Mesothelial cell of epicardium (in vitro differentiated cells): ENCODE data around the gene MAMDC2. TPM values are rescaled to one million over a fixed set of nuclear protein-coding genes. Genes with fewer than 3 reads are reported as not detected.
"Not testable (repeated sequence)": the region's sequence is repeated elsewhere in the genome, so short reads cannot be mapped to it uniquely, and the experiment has no call there.

Experiments used
- DNase-seq, 2 experiments: peaks; one replicate each; pipeline ENCODE4 v3.0.0; 2021; ENCODE audit warnings: low spot score in 2 of 2; ENCODE audit not compliant: unreplicated experiment in 2 of 2
- H3K27ac Mint-ChIP-seq: 2 replicates; pipeline ENCODE4 v1.8.0; 2021; ENCODE audit warnings: mixed read lengths
- H3K27me3 Mint-ChIP-seq: 2 replicates; pipeline ENCODE4 v1.8.0; 2021; ENCODE audit warnings: low read depth, mixed read lengths
- H3K36me3 Mint-ChIP-seq: 2 replicates; pipeline ENCODE4 v1.8.0; 2021; ENCODE audit warnings: mixed read lengths
- H3K4me1 Mint-ChIP-seq: 2 replicates; pipeline ENCODE4 v1.8.0; 2021; ENCODE audit warnings: mixed read lengths
- H3K4me3 Mint-ChIP-seq: 2 replicates; pipeline ENCODE4 v1.8.0; 2021; ENCODE audit warnings: mild to moderate bottlenecking, moderate library complexity, mixed read lengths
- H3K9me3 Mint-ChIP-seq: 2 replicates; pipeline ENCODE4 v1.8.0; 2021; ENCODE audit warnings: mixed read lengths
- CTCF ChIP-seq: fragments of 200-600 bp; sonication (generic); IDR thresholded peaks from one replicate; pipeline ENCODE4 v1.5.0; 2021; ENCODE audit warnings: antibody characterized with exemption; ENCODE audit not compliant: unreplicated experiment
- total RNA-seq: library from RNA; stranded (reverse); gene quantifications from 3 replicates; pipeline ENCODE4 v1.2.1, GENCODE V29; 2021

The MAMDC2 gene
- total RNA-seq, 1 donor from 2014 or later = 0.49 TPM

GRCh38 chr9:70036641-70037040, 7.0 kb upstream of the MAMDC2 start:
- Mint-ChIP-seq H3K27me3 (peaks cover 6% of the 10 kb centered on the region), H3K27ac (no peak overlapping the region), H3K36me3 (no peaks in the 10 kb centered on the region), H3K9me3 (peaks cover 6% of the 10 kb centered on the region), H3K4me3 (no peak overlapping the region), H3K4me1 (peaks cover 4% of the 10 kb centered on the region)
- no peak for DNase-seq
- TF ChIP-seq CTCF = no peak

- H3K36me3 Mint-ChIP-seq, H3K4me3 Mint-ChIP-seq, H3K9me3 Mint-ChIP-seq, H3K27ac Mint-ChIP-seq, DNase-seq: not testable (repeated sequence)
- Mint-ChIP-seq H3K27me3 (peaks cover 20% of the 10 kb centered on the region), H3K4me1 (peaks cover 14% of the 10 kb centered on the region)
Observed at GRCh38 chr9:70038171-70038621, 5.5 kb upstream of the MAMDC2 start.

- peaks cover 6% of the 10 kb centered on the region for H3K9me3 Mint-ChIP-seq
- H3K4me3 Mint-ChIP-seq = no peak overlapping the region
- no peaks in the 10 kb centered on the region for H3K36me3 Mint-ChIP-seq
- peaks cover 40% of the 10 kb centered on the region for H3K27me3 Mint-ChIP-seq
- peaks cover 31% of the 10 kb centered on the region for H3K4me1 Mint-ChIP-seq
- no peak for TF ChIP-seq CTCF
- DNase-seq = no peak
- H3K27ac Mint-ChIP-seq = no peak overlapping the region
Observed at GRCh38 chr9:70040376-70040903, 3.2 kb upstream of the MAMDC2 start.

GRCh38 chr9:70042461-70043215, 1.0 kb upstream of the MAMDC2 start:
- H3K9me3 Mint-ChIP-seq = peaks cover 6% of the 10 kb centered on the region
- no peak for DNase-seq
- H3K36me3 Mint-ChIP-seq = no peaks in the 10 kb centered on the region
- no peak overlapping the region for H3K27ac Mint-ChIP-seq
- TF ChIP-seq CTCF = no peak
- peaks cover 27% of the 10 kb centered on the region for H3K4me1 Mint-ChIP-seq
- H3K4me3 Mint-ChIP-seq = peak overlapping the region; percentile 14
- peaks cover 48% of the 10 kb centered on the region for H3K27me3 Mint-ChIP-seq

- H3K27ac Mint-ChIP-seq = no peak overlapping the region
- H3K4me1 Mint-ChIP-seq = peaks cover 27% of the 10 kb centered on the region
- H3K9me3 Mint-ChIP-seq = peaks cover 1% of the 10 kb centered on the region
- H3K27me3 Mint-ChIP-seq = peaks cover 48% of the 10 kb centered on the region
- no peaks in the 10 kb centered on the region for H3K36me3 Mint-ChIP-seq
- H3K4me3 Mint-ChIP-seq = peak overlapping the region; percentile 68
- no peak for TF ChIP-seq CTCF
- no peak for DNase-seq
Observed at GRCh38 chr9:70043285-70043684, 363 bp upstream of the MAMDC2 start.

GRCh38 chr9:70044490-70045307, 1.1 kb downstream of the MAMDC2 start:
- no peak overlapping the region for H3K27ac Mint-ChIP-seq
- no peak for TF ChIP-seq CTCF
- peaks cover 44% of the 10 kb centered on the region for H3K27me3 Mint-ChIP-seq
- no peaks in the 10 kb centered on the region for H3K36me3 Mint-ChIP-seq
- H3K4me3 Mint-ChIP-seq = peak overlapping the region; percentile 70
- peaks cover 27% of the 10 kb centered on the region for H3K4me1 Mint-ChIP-seq
- no peak for DNase-seq
- no peaks in the 10 kb centered on the region for H3K9me3 Mint-ChIP-seq
